Neural cell (in vitro differentiated cells): ENCODE data around the gene ATF7IP. TPM values are rescaled to one million over a fixed set of nuclear protein-coding genes. Genes with fewer than 3 reads are reported as not detected.

Experiments
- H2AFZ ChIP-seq: fragments of 200-600, 300-800 bp; sonication (generic), shearing (Covaris generic); 2 replicates; pipeline ENCODE4 v1.6.0; 2014; ENCODE audit warnings: low read depth, mild to moderate bottlenecking, antibody characterized with exemption, low read length, moderate library complexity
- H3F3A ChIP-seq: fragments of 200-600 bp; shearing (Covaris generic); 2 replicates; pipeline ENCODE4 v1.6.1; 2016; ENCODE audit warnings: mild to moderate bottlenecking, moderate library complexity, mixed read lengths, antibody characterized with exemption, low read length; ENCODE audit not compliant: insufficient read depth, poor library complexity, severe bottlenecking
- H3K27ac ChIP-seq: fragments of 200-600, 300-800 bp; sonication (generic), shearing (Covaris generic); 2 replicates; pipeline ENCODE4 v1.5.1; 2014; ENCODE audit warnings: mild to moderate bottlenecking, low read length, moderate library complexity
- H3K27me3 ChIP-seq: fragments of 300-800, 200-600 bp; sonication (generic), shearing (Covaris generic); 2 replicates; pipeline ENCODE4 v1.6.0; 2014; ENCODE audit warnings: mild to moderate bottlenecking, low read depth, low read length, moderate library complexity; ENCODE audit not compliant: insufficient read depth
- H3K36me3 ChIP-seq: fragments of 300-800, 200-600 bp; sonication (generic), shearing (Covaris generic); 2 replicates; pipeline ENCODE4 v1.5.1; 2014; ENCODE audit warnings: mild to moderate bottlenecking, antibody characterized with exemption, low read length, moderate library complexity; ENCODE audit not compliant: insufficient read depth
- H3K4me2 ChIP-seq: fragments of 300-800, 200-600 bp; sonication (generic), shearing (Covaris generic); 2 replicates; pipeline ENCODE4 v1.6.0; 2014; ENCODE audit warnings: mild to moderate bottlenecking, low read length
- H3K4me3 ChIP-seq: fragments of 300-800, 200-600 bp; sonication (generic), shearing (Covaris generic); 2 replicates; pipeline ENCODE4 v1.5.1; 2014; ENCODE audit warnings: mild to moderate bottlenecking, low read length, moderate library complexity
- H3K79me2 ChIP-seq: fragments of 200-600 bp; shearing (Covaris generic); replicated peaks from 2 replicates; pipeline ENCODE4 v1.6.0; 2014; ENCODE audit warnings: mild to moderate bottlenecking, low read length, moderate library complexity; ENCODE audit not compliant: insufficient read depth
- H3K9ac ChIP-seq: fragments of 300-800, 200-600 bp; sonication (generic), shearing (Covaris generic); 2 replicates; pipeline ENCODE4 v1.6.1; 2016; ENCODE audit warnings: mild to moderate bottlenecking, low read length, mixed read lengths
- H3K9me2 ChIP-seq: fragments of 200-600 bp; shearing (Covaris generic); 2 replicates; pipeline ENCODE4 v1.6.1; 2016; ENCODE audit warnings: mild to moderate bottlenecking, low read length, mixed read lengths; ENCODE audit not compliant: insufficient read depth
- H3K9me3 ChIP-seq: fragments of 200-600, 300-800 bp; sonication (generic), shearing (Covaris generic); 2 replicates; pipeline ENCODE4 v1.6.1; 2016; ENCODE audit warnings: mild to moderate bottlenecking, mixed run types, low read length, moderate library complexity, mixed read lengths
- H4K20me1 ChIP-seq: fragments of 200-600 bp; shearing (Covaris generic); 2 replicates; pipeline ENCODE4 v1.6.1; 2016; ENCODE audit warnings: mild to moderate bottlenecking, mixed run types; ENCODE audit not compliant: insufficient read depth
- CTCF ChIP-seq: fragments of 450-650 bp; IDR thresholded peaks from 2 replicates; pipeline ENCODE4 v1.5.1; 2014; ENCODE audit warnings: antibody characterized with exemption, mild to moderate bottlenecking, moderate library complexity; ENCODE audit not compliant: poor library complexity, severe bottlenecking
- EP300 ChIP-seq: fragments of 450-650 bp; conservative IDR thresholded peaks from 2 replicates; pipeline ENCODE4 v1.6.1; 2014; ENCODE audit warnings: antibody characterized with exemption, mild to moderate bottlenecking, moderate library complexity; ENCODE audit not compliant: poor library complexity, severe bottlenecking
- EZH2 ChIP-seq: fragments of 200-600, 300-800 bp; shearing (Covaris generic), sonication (generic); IDR thresholded peaks from 2 replicates; pipeline ENCODE4 v1.6.1; 2014; ENCODE audit warnings: antibody characterized with exemption, low read length, borderline replicate concordance, mild to moderate bottlenecking; ENCODE audit not compliant: insufficient read depth, poor library complexity, severe bottlenecking
- MXI1 ChIP-seq: fragments of 450-650 bp; conservative IDR thresholded peaks from 2 replicates; pipeline ENCODE4 v1.6.1; 2014; ENCODE audit warnings: antibody characterized with exemption, mild to moderate bottlenecking; ENCODE audit not compliant: poor library complexity, severe bottlenecking
- POLR2AphosphoS5 ChIP-seq: IDR thresholded peaks from 2 replicates; pipeline ENCODE4 v1.6.1; 2012
- RAD21 ChIP-seq: fragments of 450-650 bp; conservative IDR thresholded peaks from 2 replicates; pipeline ENCODE4 v1.6.1; 2014; ENCODE audit warnings: antibody characterized with exemption, mild to moderate bottlenecking, moderate library complexity
- REST ChIP-seq: IDR thresholded peaks from 2 replicates; pipeline ENCODE4 v1.6.1; 2012; ENCODE audit warnings: borderline replicate concordance
- SMC3 ChIP-seq: fragments of 450-650 bp; conservative IDR thresholded peaks from 2 replicates; pipeline ENCODE4 v1.6.1; 2014; ENCODE audit warnings: antibody characterized with exemption, mild to moderate bottlenecking, moderate library complexity; ENCODE audit not compliant: poor library complexity
- TAF1 ChIP-seq: IDR thresholded peaks from 2 replicates; pipeline ENCODE4 v1.6.1; 2012; ENCODE audit warnings: low read depth
- polyA plus RNA-seq: library from polyadenylated mRNA; depleted of rRNA; stranded (reverse); fragments of >200 nt; gene quantifications from 2 replicates; pipeline ENCODE4 v1.2.3, GENCODE V29; 2014

The ATF7IP gene
- polyA plus RNA-seq, 1 donor from 2014 or later: 34.8 TPM

DNA sequence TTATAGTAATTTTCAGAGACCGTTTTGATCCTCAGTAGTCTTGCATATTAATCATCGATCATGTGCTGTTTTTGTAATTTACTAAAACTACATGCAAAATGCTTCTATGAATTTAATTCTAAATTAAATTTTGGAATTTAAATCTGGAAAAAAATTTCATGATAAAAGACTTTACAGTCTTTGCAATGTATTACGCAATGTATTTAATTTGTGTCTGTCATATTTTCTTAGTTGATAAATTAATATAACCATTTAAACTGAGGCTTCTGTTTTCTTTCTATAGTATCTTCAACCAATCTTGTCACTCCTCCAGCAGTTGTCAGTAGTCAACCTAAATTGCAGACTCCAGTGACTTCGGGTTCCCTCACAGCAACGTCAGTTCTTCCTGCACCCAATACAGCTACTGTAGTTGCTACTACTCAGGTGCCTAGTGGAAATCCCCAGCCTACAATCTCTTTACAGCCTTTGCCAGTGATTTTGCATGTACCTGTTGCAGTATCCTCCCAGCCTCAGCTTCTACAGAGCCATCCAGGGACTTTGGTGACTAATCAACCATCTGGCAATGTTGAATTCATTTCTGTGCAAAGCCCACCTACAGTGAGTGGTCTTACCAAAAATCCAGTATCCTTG lies 94.8 kb downstream of the ATF7IP start:
- Histone ChIP-seq H4K20me1 (no peaks in the 10 kb centered on the region), H3K9me2 (no peaks in the 10 kb centered on the region), H2AFZ (no peak overlapping the region), H3K36me3 (peaks cover 19% of the 10 kb centered on the region), H3F3A (no peaks in the 10 kb centered on the region), H3K27me3 (no peaks in the 10 kb centered on the region), H3K9ac (no peak overlapping the region), H3K27ac (no peak overlapping the region), H3K4me3 (no peak overlapping the region), H3K4me2 (no peak overlapping the region), H3K79me2 (peaks cover 14% of the 10 kb centered on the region), H3K9me3 (no peaks in the 10 kb centered on the region)
- TF ChIP-seq EP300 (no peak), MXI1 (no peak), CTCF (no peak), SMC3 (no peak), REST (no peak), POLR2AphosphoS5 (no peak), RAD21 (no peak), TAF1 (no peak), EZH2 (no peak)

DNA sequence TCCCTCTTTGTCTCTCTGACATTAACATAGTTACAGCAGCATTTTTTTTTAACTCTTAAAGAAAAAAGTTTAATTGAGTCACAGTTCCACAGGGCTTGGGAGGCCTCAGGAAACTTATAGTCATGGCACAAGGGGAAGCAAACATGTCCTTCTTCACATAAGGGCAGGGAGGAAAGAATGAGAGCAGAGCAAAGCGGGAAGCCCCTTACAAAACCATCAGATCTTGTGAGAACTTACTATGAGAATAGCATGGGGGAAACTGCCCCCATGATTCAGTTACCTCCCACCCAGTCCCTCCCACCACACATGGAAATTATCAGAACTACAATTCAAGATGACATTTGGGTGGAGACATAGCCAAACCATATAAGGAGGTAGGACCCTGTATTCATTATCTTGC lies 106.0 kb downstream of the ATF7IP start:
- no peaks in the 10 kb centered on the region for H3K9me3 ChIP-seq
- H3K27me3 ChIP-seq: no peaks in the 10 kb centered on the region
- no peaks in the 10 kb centered on the region for H3F3A ChIP-seq
- no peak overlapping the region for H2AFZ ChIP-seq
- no peak overlapping the region for H3K27ac ChIP-seq
- H3K9me2 ChIP-seq: no peaks in the 10 kb centered on the region
- H3K9ac ChIP-seq: no peak overlapping the region
- no peak overlapping the region for H3K4me3 ChIP-seq
- H3K36me3 ChIP-seq: peaks cover 32% of the 10 kb centered on the region
- H4K20me1 ChIP-seq: no peaks in the 10 kb centered on the region
- TF ChIP-seq SMC3 (no peak), TAF1 (no peak), RAD21 (no peak), EZH2 (no peak), EP300 (no peak), CTCF (no peak), MXI1 (no peak)
- H3K79me2 ChIP-seq: peaks cover 25% of the 10 kb centered on the region
- H3K4me2 ChIP-seq: no peak overlapping the region
